ENCODE data around the gene WDPCP. TPM values are rescaled to one million over a fixed set of nuclear protein-coding genes. Genes with fewer than 3 reads are reported as not detected.

WDPCP gene
- total RNA-seq, 1 donor from 2014 or later = 14.1 TPM

- H3K4me3 Mint-ChIP-seq (ENCODE audit: low read depth) = no peak overlapping the region
- H3K36me3 Mint-ChIP-seq (ENCODE audit: insufficient read depth) = peaks cover 10% of the 10 kb centered on the region
- no peak overlapping the region for H3K27ac Mint-ChIP-seq
- H3K27me3 Mint-ChIP-seq = no peaks in the 10 kb centered on the region
- no peaks in the 10 kb centered on the region for H3K9me3 Mint-ChIP-seq (ENCODE audit: low read depth)
- no peak for DNase-seq (ENCODE audit: low spot score, unreplicated experiment)
- no peak for TF ChIP-seq CTCF (IDR thresholded peaks at IDR 0.05; ENCODE audit: unreplicated experiment)
- peaks cover 9% of the 10 kb centered on the region for H3K4me1 Mint-ChIP-seq (ENCODE audit: low read depth)
Measured at GRCh38 chr2:63591566-63592175, 3.4 kb upstream of the WDPCP start.

- Mint-ChIP-seq H3K36me3 (ENCODE audit: insufficient read depth) (peaks cover 6% of the 10 kb centered on the region), H3K27ac (no peak overlapping the region), H3K27me3 (no peaks in the 10 kb centered on the region), H3K4me3 (ENCODE audit: low read depth) (peak overlapping the region; percentile 93), H3K9me3 (ENCODE audit: low read depth) (no peaks in the 10 kb centered on the region), H3K4me1 (ENCODE audit: low read depth) (peaks cover 9% of the 10 kb centered on the region)
- no peak for DNase-seq (ENCODE audit: low spot score, unreplicated experiment)
- TF ChIP-seq CTCF (IDR thresholded peaks at IDR 0.05; ENCODE audit: unreplicated experiment) = no peak
Measured at GRCh38 chr2:63590626-63591408, 2.5 kb upstream of the WDPCP start.

GRCh38 chr2:63589148-63589958 lies 1.1 kb upstream of the WDPCP start:
- no peak for TF ChIP-seq CTCF (IDR thresholded peaks at IDR 0.05; ENCODE audit: unreplicated experiment)
- Mint-ChIP-seq H3K36me3 (ENCODE audit: insufficient read depth) (peaks cover 5% of the 10 kb centered on the region), H3K4me1 (ENCODE audit: low read depth) (peaks cover 9% of the 10 kb centered on the region), H3K9me3 (ENCODE audit: low read depth) (no peaks in the 10 kb centered on the region), H3K27ac (peak overlapping the region; percentile 96), H3K4me3 (ENCODE audit: low read depth) (peak overlapping the region; percentile 93), H3K27me3 (no peaks in the 10 kb centered on the region)
- no peak for DNase-seq (ENCODE audit: low spot score, unreplicated experiment)

- Mint-ChIP-seq H3K36me3 (ENCODE audit: insufficient read depth) (peaks cover 2% of the 10 kb centered on the region), H3K27me3 (no peaks in the 10 kb centered on the region), H3K4me3 (ENCODE audit: low read depth) (peak overlapping the region; percentile 93), H3K4me1 (ENCODE audit: low read depth) (peaks cover 9% of the 10 kb centered on the region), H3K9me3 (ENCODE audit: low read depth) (no peaks in the 10 kb centered on the region), H3K27ac (peak overlapping the region; percentile 96)
- TF ChIP-seq CTCF (IDR thresholded peaks at IDR 0.05; ENCODE audit: unreplicated experiment) = no peak
- no peak for DNase-seq (ENCODE audit: low spot score, unreplicated experiment)
Measured at GRCh38 chr2:63587814-63588384, 378 bp downstream of the WDPCP start.

DNA sequence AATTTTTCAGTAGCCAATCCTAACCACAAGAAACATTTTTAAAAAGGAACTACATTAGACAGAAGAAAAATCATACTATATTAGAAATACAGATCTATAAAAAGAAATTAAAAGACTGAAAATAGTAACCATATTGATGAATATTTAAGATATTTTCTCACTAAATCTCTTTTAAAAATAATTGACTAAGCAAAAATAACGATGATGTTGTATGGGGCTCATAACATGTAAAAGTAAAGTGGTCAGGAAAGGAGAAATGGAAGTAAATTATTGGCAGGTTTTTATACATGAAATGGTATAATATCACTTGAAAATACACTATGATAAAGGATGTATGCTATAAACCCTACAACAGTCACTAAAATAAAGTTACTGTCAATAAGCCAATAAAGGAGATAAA lies 5.4 kb downstream of the WDPCP start:
- no peak for DNase-seq (ENCODE audit: low spot score, unreplicated experiment)
- H3K36me3 Mint-ChIP-seq (ENCODE audit: insufficient read depth) = no peaks in the 10 kb centered on the region
- H3K9me3 Mint-ChIP-seq (ENCODE audit: low read depth) = no peaks in the 10 kb centered on the region
- peaks cover 7% of the 10 kb centered on the region for H3K4me1 Mint-ChIP-seq (ENCODE audit: low read depth)
- TF ChIP-seq CTCF (IDR thresholded peaks at IDR 0.05; ENCODE audit: unreplicated experiment) = no peak
- no peak overlapping the region for H3K27ac Mint-ChIP-seq
- H3K27me3 Mint-ChIP-seq = no peaks in the 10 kb centered on the region
- H3K4me3 Mint-ChIP-seq (ENCODE audit: low read depth) = no peak overlapping the region
